ENCODE measurements around the gene ABRACL.

ABRACL gene

GRCh38 chr6:139058029-139058428 is 29.5 kb downstream of the ABRACL start:
- no peak for FAIRE-seq

GRCh38 chr6:139060332-139060731 is 31.8 kb downstream of the ABRACL start:
- no peak for FAIRE-seq

- no peak for FAIRE-seq
Measured at GRCh38 chr6:139062932-139063646, 34.5 kb downstream of the ABRACL start.

- no peak for FAIRE-seq
Measured at GRCh38 chr6:139064981-139065665, 36.6 kb downstream of the ABRACL start.

GRCh38 chr6:139066080-139066479 is 37.5 kb downstream of the ABRACL start:
- FAIRE-seq = no peak

GRCh38 chr6:139068846-139069245 is 40.3 kb downstream of the ABRACL start:
- FAIRE-seq = no peak

GRCh38 chr6:139073118-139073517 is 44.6 kb downstream of the ABRACL start:
- FAIRE-seq = no peak

- no peak for FAIRE-seq
Measured at GRCh38 chr6:139079018-139079417, 50.5 kb downstream of the ABRACL start.

GRCh38 chr6:139080255-139080920 is 51.8 kb downstream of the ABRACL start:
- FAIRE-seq = no peak

GRCh38 chr6:139081471-139081870 is 52.9 kb downstream of the ABRACL start:
- no peak for FAIRE-seq

- FAIRE-seq = no peak
Measured at GRCh38 chr6:139082370-139082769, 53.8 kb downstream of the ABRACL start.

- FAIRE-seq = no peak
Measured at GRCh38 chr6:139091826-139092225, 63.3 kb downstream of the ABRACL start.

All from TTC549 (cell line).